Liver (tissue), 9 donors: Measurements from ENCODE around the gene STAB1. TPM values are rescaled to one million over a fixed set of nuclear protein-coding genes. Genes with fewer than 3 reads are reported as not detected.

Experiments used
- DNase-seq: peaks from one replicate; pipeline ENCODE4 v3.0.0-alpha.2; 2017; ENCODE audit warnings: low spot score
- H3K27ac ChIP-seq, 2 donors: one replicate each; pipeline ENCODE4 v1.7.0; 2013; ENCODE audit warnings: inconsistent platforms in 2 of 2, low read length in 2 of 2, control low read depth in 1 of 2, low read depth in 1 of 2, mild to moderate bottlenecking in 1 of 2
- H3K27me3 ChIP-seq, 4 donors: one replicate each; pipeline versions ENCODE4 v1.6.1 to v1.7.0; 2013; ENCODE audit warnings: low read length in 3 of 4, inconsistent platforms in 1 of 4, mild to moderate bottlenecking in 1 of 4, moderate library complexity in 1 of 4; ENCODE audit not compliant: control insufficient read depth in 4 of 4, insufficient read depth in 4 of 4
- H3K36me3 ChIP-seq, 4 donors: one replicate each; pipeline versions ENCODE4 v1.6.1 to v1.7.0; 2013; ENCODE audit warnings: low read length in 3 of 4, mild to moderate bottlenecking in 3 of 4, low read depth in 1 of 4, moderate library complexity in 1 of 4; ENCODE audit not compliant: control insufficient read depth in 4 of 4, insufficient read depth in 3 of 4
- H3K4me1 ChIP-seq, 4 donors: one replicate each; pipeline versions ENCODE4 v1.6.1 to v1.7.0; 2013; ENCODE audit warnings: low read length in 3 of 4, mild to moderate bottlenecking in 3 of 4, moderate library complexity in 1 of 4; ENCODE audit not compliant: control insufficient read depth in 4 of 4, insufficient read depth in 4 of 4
- H3K4me3 ChIP-seq, 3 donors: one replicate each; pipeline versions ENCODE4 v1.6.1 to v1.7.0; 2013; ENCODE audit warnings: low read length in 3 of 3, control low read depth in 1 of 3, low read depth in 1 of 3, mild to moderate bottlenecking in 1 of 3
- H3K9ac ChIP-seq, 2 donors: one replicate each; pipeline ENCODE4 v1.7.0; 2013; ENCODE audit warnings: low read length in 2 of 2, mild to moderate bottlenecking in 2 of 2, moderate library complexity in 2 of 2, control low read depth in 1 of 2, low read depth in 1 of 2
- H3K9me3 ChIP-seq, 4 donors: one replicate each; pipeline versions ENCODE4 v1.6.1 to v1.7.0; 2013; ENCODE audit warnings: low read length in 3 of 4; ENCODE audit not compliant: control insufficient read depth in 4 of 4
- EGR1 ChIP-seq, 2 donors: IDR thresholded peaks; 2 replicates each; pipeline ENCODE4 v1.6.1; 2016 to 2018; ENCODE audit warnings: antibody characterized with exemption in 2 of 2, low read depth in 2 of 2
- FOXA1 ChIP-seq: IDR thresholded peaks from 2 replicates; pipeline ENCODE4 v1.6.1; 2016; ENCODE audit warnings: antibody characterized with exemption
- FOXA2 ChIP-seq: IDR thresholded peaks from 2 replicates; pipeline ENCODE4 v1.6.1; 2016; ENCODE audit warnings: antibody characterized with exemption
- GABPA ChIP-seq, 2 donors: IDR thresholded peaks in 1 of 2; conservative IDR thresholded peaks in 1 of 2; 2 replicates each; pipeline ENCODE4 v1.6.1; 2016; ENCODE audit warnings: antibody characterized with exemption in 2 of 2, mild to moderate bottlenecking in 1 of 2, moderate library complexity in 1 of 2
- HNF4A ChIP-seq, 2 donors: conservative IDR thresholded peaks; 2 replicates each; pipeline ENCODE4 v1.6.1; 2016; ENCODE audit warnings: antibody characterized with exemption in 2 of 2, mild to moderate bottlenecking in 2 of 2
- JUND ChIP-seq, 2 donors: IDR thresholded peaks; 2 replicates each; pipeline ENCODE4 v1.6.1; 2016; ENCODE audit warnings: antibody characterized with exemption in 2 of 2
- NR2F2 ChIP-seq: IDR thresholded peaks from 2 replicates; pipeline ENCODE4 v1.6.1; 2016; ENCODE audit warnings: antibody characterized with exemption
- RAD21 ChIP-seq, 2 donors: IDR thresholded peaks; 2 replicates each; pipeline ENCODE4 v1.6.1; 2016; ENCODE audit warnings: antibody characterized with exemption in 2 of 2, mild to moderate bottlenecking in 2 of 2
- RXRA ChIP-seq, 2 donors: IDR thresholded peaks; 2 replicates each; pipeline ENCODE4 v1.6.1; 2017 to 2018; ENCODE audit warnings: antibody characterized with exemption in 2 of 2, mild to moderate bottlenecking in 1 of 2
- SP1 ChIP-seq: IDR thresholded peaks from 2 replicates; pipeline ENCODE4 v1.6.1; 2018; ENCODE audit warnings: antibody characterized with exemption, mild to moderate bottlenecking
- TAF1 ChIP-seq: conservative IDR thresholded peaks from 2 replicates; pipeline ENCODE4 v1.6.1; 2016; ENCODE audit warnings: antibody characterized with exemption, mild to moderate bottlenecking
- YY1 ChIP-seq: IDR thresholded peaks from 2 replicates; pipeline ENCODE4 v1.6.1; 2016; ENCODE audit warnings: antibody characterized with exemption, mild to moderate bottlenecking
- WGBS: extraction: QIAGEN DNeasy Blood & Tissue Kit; methylation state at CpG from one replicate; pipeline ENCODE4 v1.1.7; 2013; 5-methylcytosine and 5-hydroxymethylcytosine counted together
- polyA plus RNA-seq, 2 donors: library from polyadenylated mRNA; stranded (reverse) in 1 of 2; unstranded in 1 of 2; fragments of 200-250 nt in 1 of 2; fragments of >200 nt in 1 of 2; fragmentation: Nextera tagmentation in 1 of 2; extraction: Ambion mirVana in 1 of 2; gene quantifications; one replicate each; pipeline versions ENCODE4 v1.2.1 to v1.2.3, GENCODE V29; 2013 to 2015
- total RNA-seq, 2 donors: library from RNA; depleted of rRNA; stranded (reverse); fragments of >200 nt; gene quantifications; one replicate each; pipeline ENCODE4 v1.2.3, GENCODE V29; 2014
- TF ChIP-seq, protein P1 (sequence below): fragments of 150-350 bp; IDR thresholded peaks from 2 replicates; pipeline ENCODE4 v1.5.1; 2017; ENCODE audit warnings: improper control_type of control experiment, low read depth, low read length; ENCODE audit not compliant: missing input control
- TF ChIP-seq, protein P2 (sequence below): IDR thresholded peaks from 2 replicates; pipeline ENCODE4 v1.6.1; 2016; ENCODE audit warnings: antibody characterized with exemption
- TF ChIP-seq, protein P3 (sequence below): IDR thresholded peaks from 2 replicates; pipeline ENCODE4 v1.6.1; 2016; ENCODE audit warnings: antibody characterized with exemption
- donor health status: healthy.
- donor health status: healthy.
- donor health status: healthy.
- donor health status: healthy.
- donor health status: healthy.

Gene STAB1
- total and polyA plus RNA-seq, 4 donors = 42.0 to 198 (median 71.5) TPM

DNA sequence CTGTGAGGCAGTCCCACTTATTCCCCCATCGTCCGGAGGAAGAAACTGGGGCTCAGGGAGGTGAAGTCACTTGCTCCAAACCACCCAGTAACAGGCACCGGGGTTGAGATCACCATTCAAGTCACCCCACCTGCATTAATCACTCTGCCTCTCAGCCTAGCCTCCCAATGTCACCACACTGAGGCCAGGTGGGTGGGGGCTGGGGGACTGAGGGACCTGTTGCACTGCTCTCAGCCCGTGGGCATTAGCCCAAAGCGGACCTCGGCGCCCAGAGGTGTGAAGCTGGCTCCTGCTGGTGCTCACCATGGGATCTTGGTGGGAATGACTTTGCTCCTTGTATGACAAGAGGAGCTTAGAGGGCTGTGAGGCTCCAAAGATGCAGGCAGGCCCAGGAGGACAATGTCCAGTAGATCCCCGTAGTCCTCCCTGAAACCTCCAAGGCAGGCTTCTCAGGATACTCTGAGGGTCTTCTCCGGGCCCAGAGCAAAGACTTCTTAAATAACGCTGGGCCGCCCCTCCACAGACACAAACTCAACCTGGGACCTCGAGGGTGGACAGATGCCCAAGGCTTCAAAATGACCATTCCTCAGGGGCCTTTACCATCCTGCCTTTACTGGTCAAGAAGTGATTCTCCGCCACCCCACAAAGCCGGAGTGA is 36.9 kb downstream of the STAB1 start:
- Histone ChIP-seq H3K27me3 (no peaks in the 10 kb centered on the region), H3K9ac (no peak overlapping the region), H3K4me3 (no peak overlapping the region), H3K9me3 (no peaks in the 10 kb centered on the region), H3K27ac (no peak overlapping the region), H3K36me3 (no peaks in the 10 kb centered on the region), H3K4me1 (peaks cover 3 to 9% (median 6%) of the 10 kb centered on the region in 4 donors)
- TF ChIP-seq JUND (IDR thresholded peaks at IDR 0.05) = no peak
- no peak for TF ChIP-seq RXRA (IDR thresholded peaks at IDR 0.05)
- TF ChIP-seq, protein P1, sequence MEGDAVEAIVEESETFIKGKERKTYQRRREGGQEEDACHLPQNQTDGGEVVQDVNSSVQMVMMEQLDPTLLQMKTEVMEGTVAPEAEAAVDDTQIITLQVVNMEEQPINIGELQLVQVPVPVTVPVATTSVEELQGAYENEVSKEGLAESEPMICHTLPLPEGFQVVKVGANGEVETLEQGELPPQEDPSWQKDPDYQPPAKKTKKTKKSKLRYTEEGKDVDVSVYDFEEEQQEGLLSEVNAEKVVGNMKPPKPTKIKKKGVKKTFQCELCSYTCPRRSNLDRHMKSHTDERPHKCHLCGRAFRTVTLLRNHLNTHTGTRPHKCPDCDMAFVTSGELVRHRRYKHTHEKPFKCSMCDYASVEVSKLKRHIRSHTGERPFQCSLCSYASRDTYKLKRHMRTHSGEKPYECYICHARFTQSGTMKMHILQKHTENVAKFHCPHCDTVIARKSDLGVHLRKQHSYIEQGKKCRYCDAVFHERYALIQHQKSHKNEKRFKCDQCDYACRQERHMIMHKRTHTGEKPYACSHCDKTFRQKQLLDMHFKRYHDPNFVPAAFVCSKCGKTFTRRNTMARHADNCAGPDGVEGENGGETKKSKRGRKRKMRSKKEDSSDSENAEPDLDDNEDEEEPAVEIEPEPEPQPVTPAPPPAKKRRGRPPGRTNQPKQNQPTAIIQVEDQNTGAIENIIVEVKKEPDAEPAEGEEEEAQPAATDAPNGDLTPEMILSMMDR = no peak
- TF ChIP-seq GABPA (IDR thresholded peaks at IDR 0.05 in 1 of 2, conservative IDR thresholded peaks at IDR 0.05 in 1 of 2) = no peak
- TF ChIP-seq RAD21 (IDR thresholded peaks at IDR 0.05) = no peak
- no peak for TF ChIP-seq FOXA2
- no peak for TF ChIP-seq SP1
- no peak for TF ChIP-seq NR2F2
- no peak for TF ChIP-seq TAF1
- TF ChIP-seq HNF4A (conservative IDR thresholded peaks at IDR 0.05) = no peak
- WGBS = 94% methylated on average over 14 of the region's 14 CpGs
- DNase-seq = no peak

DNA sequence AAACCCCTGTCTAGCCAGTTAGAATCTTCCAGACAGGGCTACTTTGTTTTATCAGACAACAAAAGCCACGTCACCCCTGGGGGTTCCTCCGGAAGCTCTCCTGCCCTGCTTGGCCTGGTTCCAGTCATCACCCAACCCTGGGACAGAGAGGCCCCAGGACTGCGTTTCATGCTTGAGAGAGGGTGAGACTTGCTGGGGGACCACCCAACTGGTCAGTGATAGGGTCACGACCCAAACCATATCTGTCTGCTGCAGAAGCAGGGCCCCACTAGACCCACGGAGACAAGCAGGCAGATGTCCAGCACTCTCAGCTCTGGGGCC is 37.3 kb downstream of the STAB1 start:
- WGBS = 65% methylated on average over 5 of the region's 5 CpGs

DNA sequence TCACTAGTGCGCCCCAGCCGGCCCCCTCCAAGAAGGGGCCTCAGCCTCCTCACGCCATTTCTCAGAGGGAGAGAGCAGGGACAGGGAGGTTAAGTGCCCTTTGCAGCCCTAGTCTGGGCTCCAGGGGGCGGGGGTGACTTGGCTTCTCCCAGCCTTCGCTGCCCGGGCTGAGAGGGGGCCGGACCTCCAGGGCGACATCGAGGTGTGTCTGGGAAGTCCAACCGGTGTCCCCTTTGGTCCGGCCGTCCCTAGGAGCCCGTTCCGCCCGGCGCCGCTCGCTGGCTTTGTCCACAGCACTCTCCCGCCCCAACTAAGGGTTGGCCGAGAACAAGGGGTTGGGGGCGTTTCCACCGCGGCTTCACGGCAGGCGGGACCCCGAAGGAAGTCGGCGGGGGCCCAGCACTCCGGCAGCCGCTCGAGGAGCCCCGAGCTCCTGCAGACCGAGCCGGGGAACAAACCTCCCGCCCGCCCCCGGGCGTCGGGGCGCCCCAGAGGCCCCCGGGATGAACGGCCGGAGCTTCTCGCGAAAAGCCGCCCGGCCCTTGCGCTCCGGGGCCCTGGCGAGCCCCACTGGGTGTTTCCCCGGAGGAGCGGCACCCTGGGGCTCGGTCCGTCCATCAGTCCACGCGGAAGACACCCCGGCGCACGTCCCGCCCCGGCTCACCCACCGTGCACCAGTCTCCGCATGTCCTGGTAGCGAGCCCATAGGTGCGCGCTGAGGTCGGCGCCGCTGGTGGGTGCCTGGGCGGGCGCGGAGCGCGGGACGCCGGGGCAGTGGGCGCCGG is 37.9 kb downstream of the STAB1 start:
- Histone ChIP-seq H3K27me3 (no peaks in the 10 kb centered on the region), H3K36me3 (no peaks in the 10 kb centered on the region), H3K4me1 (peaks cover 6 to 20% (median 15%) of the 10 kb centered on the region in 4 donors), H3K9ac (no peak overlapping the region), H3K4me3 (peak overlapping the region in 1 of 3 donors; percentile 47), H3K27ac (no peak overlapping the region), H3K9me3 (no peaks in the 10 kb centered on the region)
- no peak for TF ChIP-seq EGR1 (IDR thresholded peaks at IDR 0.05; ENCODE audit: low read depth in 2 of 2)
- TF ChIP-seq, protein P1 = no peak
- no peak for TF ChIP-seq FOXA1
- TF ChIP-seq SP1 = no peak
- TF ChIP-seq, protein P2, sequence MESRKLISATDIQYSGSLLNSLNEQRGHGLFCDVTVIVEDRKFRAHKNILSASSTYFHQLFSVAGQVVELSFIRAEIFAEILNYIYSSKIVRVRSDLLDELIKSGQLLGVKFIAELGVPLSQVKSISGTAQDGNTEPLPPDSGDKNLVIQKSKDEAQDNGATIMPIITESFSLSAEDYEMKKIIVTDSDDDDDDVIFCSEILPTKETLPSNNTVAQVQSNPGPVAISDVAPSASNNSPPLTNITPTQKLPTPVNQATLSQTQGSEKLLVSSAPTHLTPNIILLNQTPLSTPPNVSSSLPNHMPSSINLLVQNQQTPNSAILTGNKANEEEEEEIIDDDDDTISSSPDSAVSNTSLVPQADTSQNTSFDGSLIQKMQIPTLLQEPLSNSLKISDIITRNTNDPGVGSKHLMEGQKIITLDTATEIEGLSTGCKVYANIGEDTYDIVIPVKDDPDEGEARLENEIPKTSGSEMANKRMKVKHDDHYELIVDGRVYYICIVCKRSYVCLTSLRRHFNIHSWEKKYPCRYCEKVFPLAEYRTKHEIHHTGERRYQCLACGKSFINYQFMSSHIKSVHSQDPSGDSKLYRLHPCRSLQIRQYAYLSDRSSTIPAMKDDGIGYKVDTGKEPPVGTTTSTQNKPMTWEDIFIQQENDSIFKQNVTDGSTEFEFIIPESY = no peak
- TF ChIP-seq YY1 = no peak
- TF ChIP-seq NR2F2 = no peak
- no peak for TF ChIP-seq RAD21 (IDR thresholded peaks at IDR 0.05)
- WGBS = 19% methylated on average over 78 of the region's 78 CpGs
- DNase-seq = peak; percentile 52

More for the DNA sequence above, 37.3 kb downstream of the STAB1 start:
- H3K4me3 ChIP-seq = peak overlapping the region in 1 of 3 donors; percentile 47
- no peak overlapping the region for H3K27ac ChIP-seq
- no peak overlapping the region for H3K9ac ChIP-seq
- peaks cover 3 to 14% (median 9%) of the 10 kb centered on the region in 4 donors for H3K4me1 ChIP-seq
- no peaks in the 10 kb centered on the region for H3K27me3 ChIP-seq
- TF ChIP-seq, protein P3, sequence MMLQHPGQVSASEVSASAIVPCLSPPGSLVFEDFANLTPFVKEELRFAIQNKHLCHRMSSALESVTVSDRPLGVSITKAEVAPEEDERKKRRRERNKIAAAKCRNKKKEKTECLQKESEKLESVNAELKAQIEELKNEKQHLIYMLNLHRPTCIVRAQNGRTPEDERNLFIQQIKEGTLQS = no peak
- TF ChIP-seq JUND (IDR thresholded peaks at IDR 0.05) (no peak), HNF4A (conservative IDR thresholded peaks at IDR 0.05) (no peak)
- H3K36me3 ChIP-seq = no peaks in the 10 kb centered on the region
- DNase-seq = peak; percentile 59
- no peaks in the 10 kb centered on the region for H3K9me3 ChIP-seq
